ENCODE data around the gene PPM1A.
A peak's percentile ranks its signal among the peaks of the same experiment; 100 is the strongest.

PPM1A gene

GRCh38 chr14:60323199-60323896, 74.3 kb downstream of the PPM1A start:
- DNase-seq (ENCODE audit: low read depth), result no peak

DNA sequence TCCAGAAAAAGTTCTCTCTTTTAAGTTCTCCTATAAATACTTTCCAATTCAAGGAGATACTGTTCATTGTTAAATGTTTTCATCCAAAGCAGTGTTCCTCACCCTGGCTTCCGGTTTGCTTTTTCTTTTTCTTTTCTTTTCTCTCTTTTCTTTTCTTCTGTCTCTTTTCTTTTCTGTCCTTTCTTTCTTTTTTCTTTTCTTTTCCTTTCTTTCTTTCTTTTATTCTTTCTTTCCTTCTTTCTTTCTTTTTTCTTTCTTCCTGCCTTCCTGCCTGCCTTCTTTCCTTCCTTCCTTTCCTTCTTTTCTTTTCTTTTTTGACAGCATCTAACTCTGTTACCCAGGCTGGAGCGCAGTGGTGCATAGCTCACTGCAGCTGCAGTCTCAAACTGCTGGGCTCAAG, 75.8 kb downstream of the PPM1A start:
- DNase-seq (ENCODE audit: low read depth), result no peak

- no peak for DNase-seq (ENCODE audit: low read depth)
Measured at GRCh38 chr14:60326274-60326673, 77.3 kb downstream of the PPM1A start.

DNA sequence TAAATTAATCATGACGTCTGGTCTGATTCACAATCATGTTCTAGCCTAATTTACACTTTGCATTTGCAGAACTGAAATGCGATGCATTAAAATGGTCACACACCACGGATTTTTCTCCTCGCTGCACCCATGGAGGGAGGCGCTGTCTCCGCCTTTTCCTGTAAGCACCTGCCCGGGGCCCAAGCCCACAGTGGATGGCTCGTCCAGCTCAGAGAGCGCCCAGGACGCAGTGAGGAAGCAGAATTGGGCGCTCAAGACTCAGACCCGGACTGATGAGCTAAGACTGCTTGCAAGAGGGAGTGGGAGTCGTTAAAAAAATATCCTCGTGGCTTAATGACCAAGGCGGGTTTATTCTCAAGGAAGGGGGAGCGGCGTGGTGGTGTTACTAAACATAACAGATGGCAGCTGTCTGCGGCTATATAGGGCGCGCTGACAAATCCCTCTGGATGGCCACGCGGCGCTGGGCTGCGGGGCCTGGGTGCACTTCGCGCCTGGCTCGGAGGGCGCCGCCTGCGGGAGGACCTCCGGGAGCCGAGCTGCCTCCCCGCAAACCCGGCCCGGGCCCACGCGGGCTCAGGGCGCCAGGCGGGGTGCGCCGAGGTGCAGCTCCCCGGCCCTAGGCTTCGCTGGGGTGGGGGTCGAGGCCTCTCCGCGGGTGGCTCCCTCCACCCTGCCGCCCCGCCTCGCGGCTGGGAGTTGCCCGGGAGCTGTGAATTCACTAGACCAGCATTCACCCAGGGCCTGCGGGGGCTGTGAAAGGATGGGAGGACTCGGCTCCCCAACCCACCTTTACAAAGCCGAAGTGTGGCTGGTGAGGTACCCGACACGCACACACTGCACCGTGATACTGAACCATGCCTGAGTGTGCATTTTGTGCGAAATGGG, 78.7 kb downstream of the PPM1A start:
- peak; percentile 13 for DNase-seq (ENCODE audit: low read depth)

- no peak for DNase-seq (ENCODE audit: low read depth)
Measured at GRCh38 chr14:60328583-60328982, 79.6 kb downstream of the PPM1A start.

DNA sequence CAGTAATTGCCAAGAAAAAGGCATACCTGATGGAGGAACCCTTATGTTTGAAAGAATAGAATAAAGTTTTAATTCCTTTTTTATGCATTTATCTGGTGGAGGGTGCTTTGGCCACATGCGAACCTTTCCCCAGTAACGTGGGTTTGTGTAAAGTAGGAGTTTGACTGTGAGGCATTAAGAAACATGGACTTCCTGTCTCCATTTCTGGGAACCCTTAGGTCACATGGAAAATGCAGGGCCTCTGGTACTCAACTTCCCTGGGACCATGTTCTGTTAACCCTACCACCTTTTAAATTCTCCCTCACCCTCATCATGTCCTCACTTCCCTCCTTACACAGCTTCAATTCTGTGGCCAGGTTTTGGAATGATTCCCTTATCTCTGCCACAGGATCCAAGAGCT, 80.3 kb downstream of the PPM1A start:
- DNase-seq (ENCODE audit: low read depth), result no peak

- DNase-seq (ENCODE audit: low read depth), result peak; percentile 62
Measured at GRCh38 chr14:60331201-60332045, 82.4 kb downstream of the PPM1A start.

DNA sequence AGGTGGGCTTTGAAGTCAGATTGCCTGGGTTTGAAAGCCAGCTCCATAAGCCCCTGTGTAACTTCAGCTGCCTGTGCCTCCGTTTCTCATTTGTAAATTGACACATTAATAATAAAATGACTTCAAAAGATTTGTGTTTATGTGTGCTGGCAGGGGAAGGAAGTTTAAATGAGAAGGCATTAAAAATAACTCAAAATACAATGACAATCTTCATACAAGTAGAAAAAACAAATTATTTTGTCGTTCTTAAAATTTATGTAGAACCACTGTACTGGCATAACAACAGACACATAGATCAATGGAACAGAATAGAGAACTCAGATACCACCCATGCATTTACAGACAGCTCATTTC, 83.0 kb downstream of the PPM1A start:
- DNase-seq (ENCODE audit: low read depth), result no peak

GRCh38 chr14:60332869-60333268, 83.8 kb downstream of the PPM1A start:
- no peak for DNase-seq (ENCODE audit: low read depth)

DNA sequence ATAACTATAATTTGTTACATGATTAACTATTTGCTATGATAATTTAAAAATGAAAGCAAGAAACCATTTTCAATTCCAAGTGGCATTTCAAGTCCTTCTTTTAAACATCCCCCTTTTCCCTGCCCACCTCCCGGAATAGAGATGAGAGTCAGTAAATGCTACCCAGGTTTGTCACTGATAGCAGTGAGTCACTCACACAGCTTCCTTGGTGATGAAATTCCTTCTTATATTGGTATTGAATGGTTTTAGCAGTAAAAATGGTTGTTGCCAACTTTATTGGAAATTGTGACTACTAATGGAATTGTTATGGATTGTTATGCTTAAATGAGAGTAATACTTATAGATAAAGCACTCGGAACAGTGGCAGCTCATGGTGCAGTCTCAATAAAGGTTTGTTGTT, 90.5 kb downstream of the PPM1A start:
- DNase-seq (ENCODE audit: low read depth), result no peak

DNA sequence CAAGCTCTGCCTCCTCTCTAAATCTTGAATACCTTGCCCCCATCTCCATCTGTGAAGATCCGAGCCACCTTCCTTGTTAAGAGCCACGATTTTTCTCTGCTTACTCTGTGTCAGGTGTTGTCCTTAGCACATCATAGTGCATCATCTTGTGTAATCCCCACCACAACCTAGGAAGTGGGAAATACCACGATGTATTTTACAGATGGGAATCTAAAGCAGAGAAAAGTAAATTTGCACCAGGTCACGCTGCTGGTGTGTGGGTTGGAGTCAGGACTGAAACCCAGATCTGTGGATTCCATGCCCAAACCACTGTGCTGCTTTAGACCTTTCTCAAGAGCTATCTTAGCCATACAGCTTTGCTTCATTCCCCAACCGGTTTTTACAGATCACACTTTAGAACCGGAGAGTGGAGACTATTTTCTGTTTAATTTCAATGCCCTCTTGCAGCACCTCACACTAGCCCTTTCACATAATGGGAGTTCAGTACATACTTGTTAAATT, 94.6 kb downstream of the PPM1A start:
- no peak for DNase-seq (ENCODE audit: low read depth)

GRCh38 chr14:60344751-60345150, 95.7 kb downstream of the PPM1A start:
- DNase-seq (ENCODE audit: low read depth), result no peak

GRCh38 chr14:60346706-60347105, 97.7 kb downstream of the PPM1A start:
- no peak for DNase-seq (ENCODE audit: low read depth)

DNA sequence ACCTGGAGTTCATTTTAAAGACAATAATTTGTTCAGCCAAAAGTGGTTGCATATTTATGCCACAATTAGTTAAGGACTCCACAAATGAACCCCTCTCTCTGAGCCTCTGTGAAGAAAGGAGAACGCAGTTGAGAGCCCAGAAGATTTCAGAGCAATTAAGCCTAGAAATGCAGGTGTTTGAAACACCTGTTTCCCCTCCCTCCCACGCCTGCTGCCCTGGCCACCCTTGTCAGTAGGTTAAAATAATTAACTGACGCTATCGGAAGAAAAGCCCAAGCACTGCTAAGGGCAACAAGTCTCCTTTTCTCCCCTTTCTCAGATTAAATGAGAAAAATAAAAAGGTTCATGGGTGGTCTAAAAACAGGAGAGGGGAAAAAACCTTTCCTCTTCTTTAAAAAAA, 99.2 kb downstream of the PPM1A start:
- DNase-seq (ENCODE audit: low read depth), result no peak

Measured in stimulated activated CD8-positive, alpha-beta memory T cell treated with anti-CD3 and anti-CD28 coated beads, Interleukin-15, amount 100 ng/mL, for 24 hours (primary cell).